H9 (cell line): ENCODE data around the gene CLDN18. TPM values are rescaled to one million over a fixed set of nuclear protein-coding genes. Genes with fewer than 3 reads are reported as not detected.

Experiments
- DNase-seq: peaks from one replicate; pipeline ENCODE4 v3.0.0-alpha.2; 2017
- H2AFZ ChIP-seq: one replicate; pipeline ENCODE4 v1.6.1; 2013; ENCODE audit warnings: mild to moderate bottlenecking, low read length, control low read depth, moderate library complexity
- H2AK5ac ChIP-seq: 2 replicates; pipeline ENCODE4 v1.6.1; 2013; ENCODE audit warnings: low read length, control low read depth, mixed read lengths; ENCODE audit not compliant: insufficient read length
- H2BK120ac ChIP-seq: one replicate; pipeline ENCODE4 v1.6.1; 2013; ENCODE audit warnings: low read depth, mild to moderate bottlenecking, low read length, control low read depth, inconsistent platforms; ENCODE audit not compliant: poor library complexity, severe bottlenecking
- H2BK12ac ChIP-seq: 2 replicates; pipeline ENCODE4 v1.6.1; 2013; ENCODE audit warnings: low read length, control low read depth, mixed read lengths, low read depth; ENCODE audit not compliant: insufficient read length
- H2BK15ac ChIP-seq: 2 replicates; pipeline ENCODE4 v1.6.1; 2013; ENCODE audit warnings: low read depth, low read length, control low read depth
- H2BK20ac ChIP-seq: one replicate; pipeline ENCODE4 v1.6.1; 2013; ENCODE audit warnings: low read depth, mild to moderate bottlenecking, low read length, control low read depth, inconsistent platforms; ENCODE audit not compliant: poor library complexity, severe bottlenecking
- H2BK5ac ChIP-seq: 2 replicates; pipeline ENCODE4 v1.6.1; 2013; ENCODE audit warnings: low read length, control low read depth, mixed read lengths; ENCODE audit not compliant: insufficient read length
- H3K14ac ChIP-seq: 2 replicates; pipeline ENCODE4 v1.6.1; 2013; ENCODE audit warnings: low read length, control low read depth; ENCODE audit not compliant: insufficient read depth
- H3K18ac ChIP-seq: 2 replicates; pipeline ENCODE4 v1.6.1; 2013; ENCODE audit warnings: low read depth, mild to moderate bottlenecking, mixed read lengths, low read length, control low read depth; ENCODE audit not compliant: insufficient read length
- H3K23ac ChIP-seq: 2 replicates; pipeline ENCODE4 v1.6.1; 2013; ENCODE audit warnings: low read length, control low read depth, mixed read lengths, low read depth; ENCODE audit not compliant: insufficient read length
- H3K23me2 ChIP-seq: 2 replicates; pipeline ENCODE4 v1.6.1; 2013; ENCODE audit warnings: low read depth, mild to moderate bottlenecking, mixed read lengths, low read length, control low read depth; ENCODE audit not compliant: insufficient read length, poor library complexity, severe bottlenecking
- H3K27ac ChIP-seq: 2 replicates; pipeline ENCODE4 v1.5.1; 2013; ENCODE audit warnings: low read length, control low read depth, mixed read lengths, low read depth; ENCODE audit not compliant: insufficient read length
- H3K27me3 ChIP-seq: 2 replicates; pipeline ENCODE4 v1.6.1; 2013; ENCODE audit warnings: low read length, control low read depth, inconsistent platforms; ENCODE audit not compliant: insufficient read depth
- H3K4ac ChIP-seq: 2 replicates; pipeline ENCODE4 v1.6.1; 2013; ENCODE audit warnings: low read depth, mild to moderate bottlenecking, control low read depth, inconsistent platforms, low read length, moderate library complexity
- H3K4me1 ChIP-seq: 2 replicates; pipeline ENCODE4 v1.6.1; 2013; ENCODE audit warnings: low read length, control low read depth, inconsistent platforms; ENCODE audit not compliant: insufficient read depth
- H3K4me2 ChIP-seq: 2 replicates; pipeline ENCODE4 v1.6.1; 2013; ENCODE audit warnings: low read length, control low read depth, mixed read lengths; ENCODE audit not compliant: insufficient read length, insufficient read depth
- H3K56ac ChIP-seq: 2 replicates; pipeline ENCODE4 v1.6.1; 2013; ENCODE audit warnings: low read depth, mild to moderate bottlenecking, mixed read lengths, low read length, control low read depth; ENCODE audit not compliant: insufficient read length
- H3K79me1 ChIP-seq: 2 replicates; pipeline ENCODE4 v1.6.1; 2013; ENCODE audit warnings: low read depth, mild to moderate bottlenecking, moderate library complexity, low read length, control low read depth, inconsistent platforms; ENCODE audit not compliant: insufficient read depth, poor library complexity, severe bottlenecking
- H3K79me2 ChIP-seq: 2 replicates; pipeline ENCODE4 v1.6.1; 2013; ENCODE audit warnings: low read length, control low read depth, inconsistent platforms; ENCODE audit not compliant: insufficient read depth
- H3K9ac ChIP-seq: 2 replicates; pipeline ENCODE4 v1.6.1; 2013; ENCODE audit warnings: low read length, control low read depth, mixed read lengths; ENCODE audit not compliant: insufficient read length; ENCODE audit errors: extremely low read depth
- H3K9me3 ChIP-seq: one replicate; pipeline ENCODE4 v1.6.1; 2013; ENCODE audit warnings: low read depth, low read length, inconsistent platforms; ENCODE audit not compliant: control insufficient read depth
- H3T11ph ChIP-seq: one replicate; pipeline ENCODE4 v1.6.1; 2013; ENCODE audit warnings: mild to moderate bottlenecking, low read length, control low read depth, inconsistent platforms
- H4K20me1 ChIP-seq: one replicate; pipeline ENCODE4 v1.6.1; 2013; ENCODE audit not compliant: control insufficient read depth, insufficient read length, insufficient read depth
- H4K5ac ChIP-seq: 2 replicates; pipeline ENCODE4 v1.6.1; 2013; ENCODE audit warnings: low read depth, mild to moderate bottlenecking, mixed read lengths, low read length, control low read depth; ENCODE audit not compliant: insufficient read length
- H4K8ac ChIP-seq: replicated peaks from 2 replicates; pipeline ENCODE4 v1.6.1; 2013; ENCODE audit warnings: low read length, control low read depth, mixed read lengths, low read depth; ENCODE audit not compliant: insufficient read length
- H4K91ac ChIP-seq: 2 replicates; pipeline ENCODE4 v1.6.1; 2013; ENCODE audit warnings: low read depth, mild to moderate bottlenecking, moderate library complexity, mixed read lengths, low read length, control low read depth; ENCODE audit not compliant: insufficient read length
- H3K27ac Mint-ChIP-seq, 3 experiments: 2 replicates in 2 of 3; 3 replicates in 1 of 3; pipeline ENCODE4 v1.8.0; 2020 to 2021; ENCODE audit warnings: mixed read lengths in 3 of 3, mild to moderate bottlenecking in 1 of 3, moderate library complexity in 1 of 3
- H3K27me3 Mint-ChIP-seq: 2 replicates; pipeline ENCODE4 v1.8.0; 2021; ENCODE audit warnings: low read depth, mild to moderate bottlenecking, moderate library complexity, mixed read lengths
- H3K36me3 Mint-ChIP-seq, 3 experiments: 2 replicates in 2 of 3; 3 replicates in 1 of 3; pipeline ENCODE4 v1.8.0; 2020 to 2021; ENCODE audit warnings: low read depth in 3 of 3, mixed read lengths in 3 of 3; ENCODE audit not compliant: insufficient read depth in 1 of 3
- H3K4me1 Mint-ChIP-seq, 2 experiments: 2 replicates each; pipeline ENCODE4 v1.8.0; 2020; ENCODE audit warnings: mixed read lengths in 2 of 2
- H3K4me3 Mint-ChIP-seq, 2 experiments: 2 replicates in 1 of 2; 3 replicates in 1 of 2; pipeline ENCODE4 v1.8.0; 2020 to 2021; ENCODE audit warnings: mild to moderate bottlenecking in 2 of 2, mixed read lengths in 2 of 2, moderate library complexity in 1 of 2
- H3K9me3 Mint-ChIP-seq, 2 experiments: 2 replicates in 1 of 2; 3 replicates in 1 of 2; pipeline ENCODE4 v1.8.0; 2020; ENCODE audit warnings: mild to moderate bottlenecking in 2 of 2, mixed read lengths in 2 of 2, moderate library complexity in 1 of 2
- WGBS: extraction: QIAGEN DNeasy Blood & Tissue Kit; methylation state at CpG from one replicate; pipeline ENCODE4 v1.1.7; 2013; ENCODE audit warnings: missing lambda C conversion rate, low lambda C conversion rate, mixed read lengths; ENCODE audit not compliant: insufficient read length; ENCODE audit errors: extremely low coverage; 5-methylcytosine and 5-hydroxymethylcytosine counted together
- total RNA-seq: library from RNA; stranded (reverse); gene quantifications from 2 replicates; pipeline ENCODE4 v1.2.1, GENCODE V29; 2021
- TF ChIP-seq, protein P1 (sequence below): fragments of 200-600 bp; sonication (generic); conservative IDR thresholded peaks from 3 replicates; pipeline ENCODE4 v1.8.0; 2021; ENCODE audit warnings: antibody characterized with exemption, mild to moderate bottlenecking

CLDN18 gene
- total RNA-seq, 1 experiment from 2014 or later, result not detected

DNA sequence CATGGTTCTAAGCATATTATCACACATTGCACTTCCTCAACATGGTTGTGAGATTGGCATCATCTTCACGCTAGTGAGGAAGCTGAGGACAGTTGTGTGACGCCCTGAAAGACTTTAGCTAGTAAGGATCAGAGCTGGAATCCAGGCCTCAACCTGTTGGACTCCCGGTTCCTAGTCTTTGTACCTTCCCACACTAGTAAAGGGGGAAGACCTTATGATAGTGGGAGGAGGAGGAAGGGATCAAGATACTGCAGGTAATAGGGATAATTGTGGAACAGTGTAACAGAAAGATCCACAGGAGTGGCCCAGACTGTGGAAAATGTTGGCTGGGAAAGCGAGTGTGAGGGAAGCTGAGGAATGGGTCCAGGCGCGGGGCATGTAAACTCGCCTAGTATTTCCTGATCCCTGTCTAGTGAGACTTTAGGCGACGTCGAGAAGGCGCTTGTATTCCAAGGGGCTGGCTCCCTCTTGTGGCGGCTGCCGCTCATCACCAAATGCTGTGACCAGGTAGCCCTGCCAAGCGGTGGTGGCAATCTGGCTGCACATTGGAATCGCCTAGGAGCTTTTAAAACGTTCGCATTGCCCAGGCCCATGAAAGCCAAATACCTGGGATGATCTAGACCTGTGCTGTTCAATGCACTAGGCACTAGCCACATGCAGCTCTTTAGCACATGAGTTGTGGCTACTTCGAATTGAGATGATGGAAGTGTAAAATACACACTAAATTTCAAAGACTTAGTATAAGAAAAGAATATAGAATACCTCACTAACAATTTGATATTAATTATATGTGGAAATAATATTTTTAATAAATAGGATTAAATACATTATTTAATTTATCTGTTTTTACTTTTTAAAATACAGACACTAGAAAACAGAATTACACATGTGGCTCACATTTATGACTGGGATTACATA, 38.8 kb upstream of the CLDN18 start:
- no peak overlapping the region for H3T11ph ChIP-seq
- H2BK15ac ChIP-seq, result no peak overlapping the region
- no peaks in the 10 kb centered on the region for H3K23me2 ChIP-seq
- H3K27ac Mint-ChIP-seq, result no peak overlapping the region
- peaks cover 3 to 4% of the 10 kb centered on the region in 2 experiments; a peak in 3 of 4 replicates for H3K4me1 Mint-ChIP-seq
- H3K23ac ChIP-seq, result no peak overlapping the region
- H2BK120ac ChIP-seq, result no peak overlapping the region
- H3K4me2 ChIP-seq, result peak overlapping the region; percentile 0
- no peaks in the 10 kb centered on the region for H3K4me1 ChIP-seq
- DNase-seq, result peak; percentile 90
- no peak overlapping the region for H3K56ac ChIP-seq
- H2BK20ac ChIP-seq, result no peak overlapping the region
- H3K79me2 ChIP-seq, result no peaks in the 10 kb centered on the region
- no peak overlapping the region for H3K9ac ChIP-seq
- no peak overlapping the region for H3K14ac ChIP-seq
- H4K5ac ChIP-seq, result no peak overlapping the region
- no peak overlapping the region for H3K4ac ChIP-seq
- H2AFZ ChIP-seq, result no peak overlapping the region
- H4K8ac ChIP-seq, result no peak overlapping the region
- H3K27me3 Mint-ChIP-seq, result peaks cover 4% of the 10 kb centered on the region; the same call in 1 of the 2 replicates
- TF ChIP-seq, protein P1, sequence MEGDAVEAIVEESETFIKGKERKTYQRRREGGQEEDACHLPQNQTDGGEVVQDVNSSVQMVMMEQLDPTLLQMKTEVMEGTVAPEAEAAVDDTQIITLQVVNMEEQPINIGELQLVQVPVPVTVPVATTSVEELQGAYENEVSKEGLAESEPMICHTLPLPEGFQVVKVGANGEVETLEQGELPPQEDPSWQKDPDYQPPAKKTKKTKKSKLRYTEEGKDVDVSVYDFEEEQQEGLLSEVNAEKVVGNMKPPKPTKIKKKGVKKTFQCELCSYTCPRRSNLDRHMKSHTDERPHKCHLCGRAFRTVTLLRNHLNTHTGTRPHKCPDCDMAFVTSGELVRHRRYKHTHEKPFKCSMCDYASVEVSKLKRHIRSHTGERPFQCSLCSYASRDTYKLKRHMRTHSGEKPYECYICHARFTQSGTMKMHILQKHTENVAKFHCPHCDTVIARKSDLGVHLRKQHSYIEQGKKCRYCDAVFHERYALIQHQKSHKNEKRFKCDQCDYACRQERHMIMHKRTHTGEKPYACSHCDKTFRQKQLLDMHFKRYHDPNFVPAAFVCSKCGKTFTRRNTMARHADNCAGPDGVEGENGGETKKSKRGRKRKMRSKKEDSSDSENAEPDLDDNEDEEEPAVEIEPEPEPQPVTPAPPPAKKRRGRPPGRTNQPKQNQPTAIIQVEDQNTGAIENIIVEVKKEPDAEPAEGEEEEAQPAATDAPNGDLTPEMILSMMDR, result peak; percentile 95
- no peak overlapping the region for H4K91ac ChIP-seq
- H2BK5ac ChIP-seq, result no peak overlapping the region
- no peak overlapping the region for H2BK12ac ChIP-seq
- H2AK5ac ChIP-seq, result no peak overlapping the region
- H4K20me1 ChIP-seq, result no peaks in the 10 kb centered on the region
- H3K27ac ChIP-seq, result no peak overlapping the region
- no CpG with 5 or more reads among the region's 18 CpGs for WGBS
- H3K36me3 Mint-ChIP-seq, result no peaks in the 10 kb centered on the region
- no peaks in the 10 kb centered on the region for H3K27me3 ChIP-seq
- H3K18ac ChIP-seq, result no peak overlapping the region
- no peak overlapping the region for H3K4me3 Mint-ChIP-seq
- 0 out of 5 replicates have a peak, but pooled peaks cover 3 to 4% of the 10 kb centered on the region in 2 experiments for H3K9me3 Mint-ChIP-seq
- H3K79me1 ChIP-seq, result no peaks in the 10 kb centered on the region
- no peaks in the 10 kb centered on the region for H3K9me3 ChIP-seq
